Coronary artery (tissue), 2 donors: Measurements from ENCODE around the gene XPO6.

ENCODE experiments used
- DNase-seq: peaks from one replicate; pipeline ENCODE4 v3.0.0-alpha.2; 2017; ENCODE audit warnings: low spot score
- H3K27ac ChIP-seq, 2 donors: fragments of 200-600 bp; sonication (generic); one replicate each; pipeline ENCODE4 v1.5.1; 2016 to 2019
- H3K4me3 ChIP-seq: fragments of 200-600 bp; sonication (generic); 2 replicates; pipeline ENCODE4 v1.5.1; 2016; ENCODE audit warnings: mild to moderate bottlenecking, moderate library complexity
- CTCF ChIP-seq: fragments of 200-600 bp; sonication (generic); IDR thresholded peaks from one replicate; pipeline ENCODE4 v1.5.1; 2019; ENCODE audit warnings: antibody characterized with exemption

The XPO6 gene

GRCh38 chr16:28200661-28201060 is 11.1 kb downstream of the XPO6 start:
- no peak for DNase-seq
- Histone ChIP-seq H3K27ac (no peak overlapping the region), H3K4me3 (no peak overlapping the region)
- TF ChIP-seq CTCF = no peak

- Histone ChIP-seq H3K27ac (no peak overlapping the region), H3K4me3 (no peak overlapping the region)
- TF ChIP-seq CTCF = no peak
- no peak for DNase-seq
These were observed 15.3 kb downstream of the XPO6 start for GRCh38 chr16:28196387-28196987.

- DNase-seq = no peak
- no peak for TF ChIP-seq CTCF
- Histone ChIP-seq H3K27ac (no peak overlapping the region), H3K4me3 (no peak overlapping the region)
These were observed 15.9 kb downstream of the XPO6 start for GRCh38 chr16:28195859-28196258.

- no peak for DNase-seq
- TF ChIP-seq CTCF = no peak
- Histone ChIP-seq H3K4me3 (peak overlapping the region; percentile 32), H3K27ac (peak overlapping the region; percentile 2 to 67)
These were observed 18.0 kb downstream of the XPO6 start for GRCh38 chr16:28193530-28194423.

- DNase-seq = no peak
- TF ChIP-seq CTCF = no peak
- Histone ChIP-seq H3K4me3 (no peak overlapping the region), H3K27ac (peak overlapping the region in 1 of 2 donors; percentile 2)
These were observed 18.8 kb downstream of the XPO6 start for GRCh38 chr16:28192806-28193529.

- no peak for DNase-seq
- TF ChIP-seq CTCF = no peak
- Histone ChIP-seq H3K27ac (no peak overlapping the region), H3K4me3 (no peak overlapping the region)
These were observed 20.3 kb downstream of the XPO6 start for GRCh38 chr16:28191364-28191960.
